ENCODE data around the gene XYLT1.
"Not testable (repeated sequence)": the region's sequence is repeated elsewhere in the genome, so short reads cannot be mapped to it uniquely, and the experiment has no call there.

XYLT1 gene

GRCh38 chr16:17329391-17329790 lies 141.4 kb downstream of the XYLT1 start:
- DNase-seq (ENCODE audit: low read depth, low spot score) = no peak

GRCh38 chr16:17328932-17329331 lies 141.8 kb downstream of the XYLT1 start:
- no peak overlapping the region for H3K4me3 ChIP-seq (ENCODE audit: low read length)
- DNase-seq (ENCODE audit: low read depth, low spot score) = no peak

More at GRCh38 chr16:17329391-17329790, 141.4 kb downstream of the XYLT1 start:
- H3K4me3 ChIP-seq (ENCODE audit: low read length) = no peak overlapping the region

GRCh38 chr16:17327664-17328335 lies 143.0 kb downstream of the XYLT1 start:
- no peak for DNase-seq (ENCODE audit: low read depth, low spot score)

GRCh38 chr16:17325476-17326143 lies 145.2 kb downstream of the XYLT1 start:
- DNase-seq (ENCODE audit: low read depth, low spot score) = no peak
- no peak overlapping the region for H3K4me3 ChIP-seq (ENCODE audit: low read length)

More at GRCh38 chr16:17327664-17328335, 143.0 kb downstream of the XYLT1 start:
- H3K4me3 ChIP-seq (ENCODE audit: low read length) = no peak overlapping the region

GRCh38 chr16:17324451-17324850 lies 146.3 kb downstream of the XYLT1 start:
- DNase-seq (ENCODE audit: low read depth, low spot score) = no peak
- H3K4me3 ChIP-seq (ENCODE audit: low read length) = no peak overlapping the region

- no peak overlapping the region for H3K4me3 ChIP-seq (ENCODE audit: low read length)
- no peak for DNase-seq (ENCODE audit: low read depth, low spot score)
Measured at GRCh38 chr16:17323171-17323570, 147.6 kb downstream of the XYLT1 start.

- no peak overlapping the region for H3K4me3 ChIP-seq (ENCODE audit: low read length)
- no peak for DNase-seq (ENCODE audit: low read depth, low spot score)
Measured at GRCh38 chr16:17321824-17322223, 148.9 kb downstream of the XYLT1 start.

GRCh38 chr16:17320009-17320408 lies 150.8 kb downstream of the XYLT1 start:
- no peak overlapping the region for H3K4me3 ChIP-seq (ENCODE audit: low read length)
- DNase-seq (ENCODE audit: low read depth, low spot score) = no peak

GRCh38 chr16:17318238-17318637 lies 152.5 kb downstream of the XYLT1 start:
- H3K4me3 ChIP-seq (ENCODE audit: low read length) = no peak overlapping the region
- no peak for DNase-seq (ENCODE audit: low read depth, low spot score)

GRCh38 chr16:17316005-17316404 lies 154.8 kb downstream of the XYLT1 start:
- H3K4me3 ChIP-seq (ENCODE audit: low read length) = no peak overlapping the region
- no peak for DNase-seq (ENCODE audit: low read depth, low spot score)

- no peak for DNase-seq (ENCODE audit: low read depth, low spot score)
- no peak overlapping the region for H3K4me3 ChIP-seq (ENCODE audit: low read length)
Measured at GRCh38 chr16:17313793-17314547, 156.8 kb downstream of the XYLT1 start.

- no peak overlapping the region for H3K4me3 ChIP-seq (ENCODE audit: low read length)
- DNase-seq (ENCODE audit: low read depth, low spot score) = no peak
Measured at GRCh38 chr16:17313085-17313611, 157.6 kb downstream of the XYLT1 start.

- no peak for DNase-seq (ENCODE audit: low read depth, low spot score)
- H3K4me3 ChIP-seq (ENCODE audit: low read length) = no peak overlapping the region
Measured at GRCh38 chr16:17312094-17312710, 158.6 kb downstream of the XYLT1 start.

- H3K4me3 ChIP-seq (ENCODE audit: low read length) = no peak overlapping the region
- DNase-seq (ENCODE audit: low read depth, low spot score) = no peak
Measured at GRCh38 chr16:17311333-17312093, 159.2 kb downstream of the XYLT1 start.

- DNase-seq (ENCODE audit: low read depth, low spot score) = no peak
- no peak overlapping the region for H3K4me3 ChIP-seq (ENCODE audit: low read length)
Measured at GRCh38 chr16:17309510-17309909, 161.2 kb downstream of the XYLT1 start.

GRCh38 chr16:17308186-17308585 lies 162.6 kb downstream of the XYLT1 start:
- no peak overlapping the region for H3K4me3 ChIP-seq (ENCODE audit: low read length)
- DNase-seq (ENCODE audit: low read depth, low spot score) = no peak

- no peak for DNase-seq (ENCODE audit: low read depth, low spot score)
- H3K4me3 ChIP-seq (ENCODE audit: low read length) = no peak overlapping the region
Measured at GRCh38 chr16:17307504-17307903, 163.3 kb downstream of the XYLT1 start.

GRCh38 chr16:17306745-17307144 lies 164.0 kb downstream of the XYLT1 start:
- no peak overlapping the region for H3K4me3 ChIP-seq (ENCODE audit: low read length)
- no peak for DNase-seq (ENCODE audit: low read depth, low spot score)

- DNase-seq (ENCODE audit: low read depth, low spot score); H3K4me3 ChIP-seq (ENCODE audit: low read length): not testable (repeated sequence)
Measured at GRCh38 chr16:17306211-17306610, 164.5 kb downstream of the XYLT1 start.
